Keratinocyte (primary cell): ENCODE measurements around the gene FAM83B. TPM values are rescaled to one million over a fixed set of nuclear protein-coding genes. Genes with fewer than 3 reads are reported as not detected.

Experiments
- DNase-seq: peaks from one replicate; pipeline ENCODE4 v3.0.0-alpha.2; 2011; ENCODE audit warnings: low read depth, missing footprints, low spot score
- FAIRE-seq: peaks from 2 replicates; lab custom pipeline; 2011; peaks lifted over from hg19 to GRCh38; lab: Jason Lieb, UNC
- H2AFZ ChIP-seq: 2 replicates; pipeline ENCODE4 v1.6.0; 2012; ENCODE audit warnings: low read length, control low read depth, inconsistent platforms; ENCODE audit not compliant: control insufficient read depth
- H3K27ac ChIP-seq: 2 replicates; pipeline ENCODE4 v1.5.1; 2011; ENCODE audit warnings: low read length; ENCODE audit not compliant: control insufficient read depth, insufficient read depth
- H3K27me3 ChIP-seq: 3 replicates; pipeline ENCODE4 v1.6.0; 2011; ENCODE audit warnings: low read length; ENCODE audit not compliant: control insufficient read depth, insufficient read depth; ENCODE audit errors: extremely low read depth
- H3K36me3 ChIP-seq, 2 experiments: 2 replicates in 1 of 2; 3 replicates in 1 of 2; pipeline ENCODE4 v1.5.1; 2011; ENCODE audit warnings: low read length in 2 of 2, mild to moderate bottlenecking in 1 of 2; ENCODE audit not compliant: control insufficient read depth in 2 of 2, insufficient read depth in 2 of 2; ENCODE audit errors: extremely low read depth in 1 of 2
- H3K4me1 ChIP-seq: 3 replicates; pipeline ENCODE4 v1.5.1; 2011; ENCODE audit warnings: low read length; ENCODE audit not compliant: control insufficient read depth, insufficient read depth; ENCODE audit errors: extremely low read depth
- H3K4me2 ChIP-seq: 3 replicates; pipeline ENCODE4 v1.6.0; 2011; ENCODE audit warnings: low read depth, low read length; ENCODE audit not compliant: control insufficient read depth, insufficient read depth; ENCODE audit errors: extremely low read depth
- H3K4me3 ChIP-seq, 3 experiments: fragments of 200-600 bp in 1 of 3; sonication (generic) in 1 of 3; 2 replicates in 2 of 3; 3 replicates in 1 of 3; pipeline ENCODE4 v1.5.1; 2011 to 2016; ENCODE audit warnings: low read length in 3 of 3, mild to moderate bottlenecking in 3 of 3, control low read depth in 2 of 3, inconsistent platforms in 1 of 3, low read depth in 1 of 3, mixed read lengths in 1 of 3, mixed run types in 1 of 3, moderate library complexity in 1 of 3; ENCODE audit not compliant: control insufficient read depth in 2 of 3, insufficient read depth in 2 of 3; ENCODE audit errors: extremely low read depth in 1 of 3
- H3K79me2 ChIP-seq: 2 replicates; pipeline ENCODE4 v1.6.0; 2012; ENCODE audit warnings: low read length; ENCODE audit not compliant: control insufficient read depth, insufficient read depth
- H3K9ac ChIP-seq: 3 replicates; pipeline ENCODE4 v1.6.0; 2011; ENCODE audit warnings: low read length; ENCODE audit not compliant: control insufficient read depth, insufficient read depth; ENCODE audit errors: extremely low read depth
- H3K9me1 ChIP-seq: 3 replicates; pipeline ENCODE4 v1.6.0; 2011; ENCODE audit warnings: low read length; ENCODE audit not compliant: control insufficient read depth, insufficient read depth; ENCODE audit errors: extremely low read depth
- H3K9me3 ChIP-seq: 2 replicates; pipeline ENCODE4 v1.5.1; 2012; ENCODE audit warnings: low read depth, low read length; ENCODE audit not compliant: control insufficient read depth
- H4K20me1 ChIP-seq: 3 replicates; pipeline ENCODE4 v1.6.0; 2011; ENCODE audit warnings: low read length; ENCODE audit not compliant: control insufficient read depth, insufficient read depth; ENCODE audit errors: extremely low read depth
- CTCF ChIP-seq, 3 experiments: IDR thresholded peaks in 1 of 3; conservative IDR thresholded peaks in 1 of 3; optimal IDR thresholded peaks in 1 of 3; 2 replicates in 2 of 3; 3 replicates in 1 of 3; pipeline versions ENCODE3 to v1.5.1; 2011; ENCODE audit warnings: low read length in 3 of 3, mild to moderate bottlenecking in 3 of 3, moderate library complexity in 2 of 3, control low read depth in 1 of 3, inconsistent platforms in 1 of 3; ENCODE audit not compliant: insufficient read depth in 2 of 3; ENCODE audit errors: extremely low read depth in 1 of 3
- EZH2 ChIP-seq: IDR thresholded peaks from one replicate; pipeline ENCODE4 v1.6.1; 2012; ENCODE audit warnings: inconsistent platforms, mild to moderate bottlenecking, low read length, moderate library complexity
- dilution Hi-C: fragments of 300-500 bp; cut with MboI; formaldehyde crosslinking; loops from one replicate; pipeline ENCODE4 v1.7.0; 2020; ENCODE audit warnings: low sequenced_read_pairs; ENCODE audit not compliant: extremely low pct_ligation_motif_present
- polyA plus RNA-seq, 5 experiments: library from polyadenylated mRNA; depleted of rRNA in 3 of 5; stranded (reverse) in 3 of 5; stranded (forward) in 1 of 5; unstranded in 1 of 5; fragments of >200 nt; gene quantifications; 1 replicate in 1 of 5; 2 replicates in 3 of 5; 3 replicates in 1 of 5; pipeline versions ENCODE4 v1.2.1 to v1.2.3, GENCODE V29; 2011 to 2012; ENCODE audit warnings: missing spikeins in 2 of 5, low read depth in 1 of 5, low replicate concordance in 1 of 5

The FAM83B gene
- polyA plus RNA-seq, 1 donor (not counting 4 experiments of a cell fraction or from before 2014, with no cell fraction given) = 30.3 TPM

GRCh38 chr6:54868556-54868955, 22.0 kb downstream of the FAM83B start:
- no peak for TF ChIP-seq EZH2
- TF ChIP-seq CTCF (optimal IDR thresholded peaks at IDR 0.05 in 1 of 3, IDR thresholded peaks at IDR 0.05 in 1 of 3, conservative IDR thresholded peaks at IDR 0.05 in 1 of 3; ENCODE audit: extremely low read depth in 1 of 3, insufficient read depth in 2 of 3, low read length in 3 of 3) = no peak
- H3K27me3 ChIP-seq = no peaks in the 10 kb centered on the region
- FAIRE-seq = no peak
- no peak for DNase-seq
- no peaks in the 10 kb centered on the region for H4K20me1 ChIP-seq
- peaks cover 90% of the 10 kb centered on the region for H3K79me2 ChIP-seq
- H3K9me1 ChIP-seq = no peaks in the 10 kb centered on the region
- H2AFZ ChIP-seq = no peak overlapping the region
- H3K9ac ChIP-seq = no peak overlapping the region
- peak overlapping the region; percentile 30 for H3K27ac ChIP-seq
- no peaks in the 10 kb centered on the region for H3K9me3 ChIP-seq
- peaks cover 29% of the 10 kb centered on the region for H3K4me1 ChIP-seq
- dilution Hi-C loops = no loop called here
- peak overlapping the region; percentile 38 for H3K4me2 ChIP-seq
- H3K4me3 ChIP-seq = no peak overlapping the region
- H3K36me3 ChIP-seq = peaks cover 6 to 12% of the 10 kb centered on the region in 2 experiments

DNA sequence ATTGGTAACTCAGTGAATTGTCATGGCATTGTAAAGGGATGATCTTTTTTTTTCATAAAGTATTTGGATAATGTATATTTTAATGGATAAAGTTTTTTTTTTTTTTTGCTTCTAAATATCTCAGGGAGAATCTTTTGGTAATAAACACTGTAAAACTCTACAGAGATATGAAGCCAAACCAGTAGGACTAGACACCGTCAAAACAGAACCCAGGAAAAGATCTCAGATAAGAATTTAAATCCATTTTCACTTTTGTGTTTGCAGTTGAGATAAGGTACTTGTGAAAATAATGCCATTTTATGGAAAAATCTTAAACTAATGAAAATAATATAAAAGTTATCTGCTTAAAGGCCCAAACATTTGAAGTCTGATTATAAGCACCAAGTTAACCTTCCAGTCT, 27.0 kb downstream of the FAM83B start:
- no peak overlapping the region for H2AFZ ChIP-seq
- peak overlapping the region in 1 of 3 experiments; percentile 23 for H3K4me3 ChIP-seq
- peak overlapping the region; percentile 76 for H3K4me2 ChIP-seq
- peak overlapping the region; percentile 66 for H3K9ac ChIP-seq
- H3K9me1 ChIP-seq = no peaks in the 10 kb centered on the region
- TF ChIP-seq EZH2 (no peak), CTCF (optimal IDR thresholded peaks at IDR 0.05 in 1 of 3, IDR thresholded peaks at IDR 0.05 in 1 of 3, conservative IDR thresholded peaks at IDR 0.05 in 1 of 3; ENCODE audit: extremely low read depth in 1 of 3, insufficient read depth in 2 of 3, low read length in 3 of 3) (no peak)
- H3K36me3 ChIP-seq = peaks cover 4 to 21% of the 10 kb centered on the region in 2 experiments
- no peak for DNase-seq
- H3K79me2 ChIP-seq = peaks cover 78% of the 10 kb centered on the region
- peaks cover 52% of the 10 kb centered on the region for H3K4me1 ChIP-seq
- dilution Hi-C loops = no loop called here
- H3K27ac ChIP-seq = peak overlapping the region; percentile 94
- no peak for FAIRE-seq
- H3K27me3 ChIP-seq = no peaks in the 10 kb centered on the region
- no peaks in the 10 kb centered on the region for H3K9me3 ChIP-seq
- H4K20me1 ChIP-seq = no peaks in the 10 kb centered on the region
